GM18505 (cell line): ENCODE measurements around the gene BIN1.
"Not testable (repeated sequence)": the region's sequence is repeated elsewhere in the genome, so short reads cannot be mapped to it uniquely, and the experiment has no call there.

Experiments used
- ATAC-seq: cut with Tn5 transposase; IDR thresholded peaks from one replicate; pipeline ENCODE4 v1.9.1; 2021; ENCODE audit not compliant: unreplicated experiment
- POLR2A ChIP-seq: IDR thresholded peaks from 4 replicates; pipeline ENCODE4 v1.6.1; 2011; ENCODE audit warnings: borderline replicate concordance; ENCODE audit not compliant: insufficient read depth, insufficient read length; ENCODE audit errors: extremely low read depth

BIN1 gene

DNA sequence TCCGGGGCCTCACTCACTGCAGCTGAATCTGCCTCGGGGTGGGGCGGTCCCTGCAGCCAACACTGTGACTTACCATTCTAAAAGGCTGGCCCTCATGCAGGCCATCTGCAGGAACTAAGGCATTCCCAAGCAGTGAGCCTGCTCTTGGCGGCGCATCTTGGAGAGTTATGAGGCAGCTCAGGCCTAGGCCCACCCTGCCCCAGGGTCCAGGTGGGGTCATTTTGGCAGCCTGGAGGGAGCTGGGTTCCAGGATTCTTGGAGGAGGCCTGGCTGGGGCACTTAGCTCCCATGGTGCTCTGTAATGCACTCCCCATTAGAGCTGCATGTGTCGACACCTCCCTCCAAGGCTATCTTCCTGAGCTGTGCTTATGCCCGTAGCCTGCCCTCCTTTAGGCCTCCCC lies 14.8 kb upstream of the BIN1 start:
- TF ChIP-seq POLR2A = no peak

DNA sequence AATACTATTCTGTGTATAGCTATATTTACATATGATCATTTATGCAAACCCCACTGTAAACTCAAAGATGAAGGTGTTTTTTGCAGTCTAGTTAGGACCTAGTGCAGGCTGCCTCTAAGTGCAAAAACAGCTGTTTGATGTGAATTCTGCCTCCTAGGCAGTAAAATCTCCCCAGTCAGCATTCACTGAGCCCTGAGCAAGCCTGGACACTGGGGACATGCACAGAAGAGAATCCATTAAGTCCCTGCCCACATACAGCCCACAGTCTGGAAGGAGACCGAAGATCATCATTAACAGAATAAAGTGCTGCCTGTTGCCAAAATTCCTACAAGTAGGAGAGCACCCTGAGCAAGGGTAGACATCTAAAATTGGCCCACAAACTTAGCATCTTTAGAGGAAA lies 14.4 kb upstream of the BIN1 start:
- no peak for TF ChIP-seq POLR2A
- no peak for ATAC-seq

More for the DNA sequence above, 14.8 kb upstream of the BIN1 start:
- ATAC-seq = no peak

DNA sequence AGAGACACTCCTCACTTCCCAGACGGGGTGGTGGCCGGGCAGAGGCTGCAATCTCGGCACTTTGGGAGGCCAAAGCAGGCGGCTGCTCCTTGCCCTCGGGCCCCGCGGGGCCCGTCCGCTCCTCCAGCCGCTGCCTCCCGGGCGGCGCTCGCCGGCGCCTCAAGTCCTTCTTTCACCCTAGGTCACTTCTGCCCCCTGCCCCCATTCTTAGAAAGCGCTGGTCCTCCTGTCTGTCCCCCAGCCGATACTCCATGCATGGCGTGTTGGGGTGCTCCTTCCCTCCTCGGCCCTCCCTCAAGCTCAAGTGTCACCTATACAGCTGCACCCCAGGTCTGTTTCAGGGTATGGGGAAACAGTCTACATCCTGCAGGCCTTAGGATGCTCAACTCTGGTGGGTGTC lies 13.5 kb upstream of the BIN1 start:
- not testable (repeated sequence) for ATAC-seq

DNA sequence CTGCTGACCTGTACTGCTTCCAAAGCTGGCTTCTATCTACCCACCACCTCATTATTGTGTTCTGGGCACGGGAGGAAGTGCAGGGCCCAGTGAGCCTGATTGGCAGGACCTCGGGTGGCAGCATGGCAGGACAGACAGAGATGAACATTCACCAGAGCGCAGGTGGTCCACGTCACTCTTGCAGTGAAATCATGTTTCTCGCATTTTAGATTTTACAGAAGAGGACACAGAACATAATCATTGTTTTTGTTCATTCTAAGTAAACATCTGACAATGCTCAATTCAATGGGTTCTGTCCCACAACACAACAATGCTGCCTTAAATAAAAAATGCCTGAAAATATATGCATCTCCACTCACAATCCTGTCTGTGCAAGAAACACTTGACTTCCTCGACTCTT lies 11.5 kb upstream of the BIN1 start:
- no peak for ATAC-seq
- no peak for TF ChIP-seq POLR2A

DNA sequence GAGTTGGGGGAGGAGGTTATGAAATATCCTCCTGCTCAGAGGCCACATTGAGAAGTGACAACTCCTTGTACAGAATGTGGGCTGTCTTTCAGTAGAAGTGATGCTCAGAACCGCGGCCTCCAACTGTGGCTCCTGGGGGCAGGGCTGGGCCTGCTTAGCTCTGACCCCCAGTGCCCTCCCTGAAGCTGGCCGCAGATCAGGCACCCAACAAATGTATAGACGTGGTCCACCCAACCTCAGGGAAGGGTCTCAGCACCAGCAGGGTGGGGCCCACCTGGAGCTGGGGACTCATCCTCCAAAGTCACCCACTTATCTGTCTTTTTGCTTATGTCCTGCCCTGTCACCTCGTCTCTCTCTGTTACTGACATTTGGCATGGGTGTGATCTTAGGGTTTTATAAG lies 11.1 kb upstream of the BIN1 start:
- no peak for ATAC-seq
- no peak for TF ChIP-seq POLR2A

DNA sequence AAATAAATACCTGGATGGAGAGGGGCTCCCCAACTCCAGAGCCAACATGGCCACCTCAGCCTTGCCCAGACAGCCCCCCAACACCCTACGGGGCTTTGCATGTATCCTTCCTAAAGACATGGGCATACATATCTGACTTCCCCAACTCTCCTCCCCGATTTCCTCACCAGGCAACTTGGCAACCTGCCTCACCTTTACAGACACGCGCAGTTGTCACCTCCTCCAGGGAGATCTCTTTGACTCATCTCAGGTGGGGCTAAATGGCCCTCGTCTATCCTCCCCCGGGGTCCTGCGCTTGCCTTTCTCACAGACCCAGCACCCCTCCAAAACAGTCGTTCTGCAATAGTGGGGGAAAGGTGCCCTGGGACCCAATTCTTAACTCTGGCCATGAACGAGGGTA lies 10.6 kb upstream of the BIN1 start:
- no peak for TF ChIP-seq POLR2A
- ATAC-seq = no peak

DNA sequence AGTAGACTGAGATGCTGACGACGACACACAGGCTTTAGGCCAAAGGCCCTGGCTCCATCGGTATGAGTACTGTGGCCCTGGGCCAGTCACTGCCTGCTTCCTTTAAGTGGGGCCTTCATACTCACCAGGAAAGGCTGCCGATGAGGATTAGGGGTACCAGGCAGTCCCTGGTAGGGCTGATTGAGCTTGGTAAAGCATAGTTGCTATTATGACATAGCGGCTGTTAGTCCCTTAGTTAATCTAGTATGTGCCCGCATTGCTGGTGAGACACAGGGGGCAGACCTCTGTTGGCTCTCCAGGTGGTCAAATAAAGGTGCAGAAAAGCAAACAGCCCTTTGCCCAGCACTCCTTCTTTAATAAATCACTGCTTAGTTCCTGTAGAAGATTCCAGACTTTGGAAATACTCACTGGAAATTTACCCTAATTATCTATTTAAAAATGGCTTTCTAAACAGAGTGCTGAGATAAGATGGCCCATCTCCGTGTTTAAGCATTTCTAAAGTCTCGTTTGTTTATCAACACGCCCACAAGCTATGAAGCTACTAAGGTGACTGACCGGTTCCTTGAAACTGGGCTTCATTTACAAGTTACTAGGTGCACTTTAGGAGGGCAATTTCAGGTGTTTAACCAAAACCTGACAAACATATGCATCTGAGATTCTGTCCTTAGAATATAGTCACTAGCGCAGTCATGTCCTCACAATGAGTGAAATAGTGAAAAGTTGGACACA lies 8.7 kb upstream of the BIN1 start:
- ATAC-seq = no peak
- TF ChIP-seq POLR2A = no peak

DNA sequence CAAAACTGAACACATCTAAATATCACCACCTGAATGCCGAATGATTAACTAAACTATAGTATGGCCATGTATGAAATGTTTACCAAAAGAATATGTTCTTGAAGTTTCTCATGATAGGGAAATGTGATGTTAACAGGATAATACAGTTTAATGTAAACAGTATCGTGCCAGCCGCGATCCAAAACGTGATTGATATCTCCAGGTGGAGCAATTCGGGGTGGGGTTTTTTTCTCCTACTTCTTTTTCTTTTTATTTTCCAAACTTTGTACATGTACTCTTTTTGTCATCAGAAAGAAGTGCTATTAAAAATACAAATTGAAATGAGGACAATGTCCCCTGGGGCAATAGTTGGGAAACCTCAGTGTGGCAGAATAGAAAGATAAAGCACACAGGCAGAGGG lies 4.0 kb upstream of the BIN1 start:
- TF ChIP-seq POLR2A = no peak
- ATAC-seq = no peak

DNA sequence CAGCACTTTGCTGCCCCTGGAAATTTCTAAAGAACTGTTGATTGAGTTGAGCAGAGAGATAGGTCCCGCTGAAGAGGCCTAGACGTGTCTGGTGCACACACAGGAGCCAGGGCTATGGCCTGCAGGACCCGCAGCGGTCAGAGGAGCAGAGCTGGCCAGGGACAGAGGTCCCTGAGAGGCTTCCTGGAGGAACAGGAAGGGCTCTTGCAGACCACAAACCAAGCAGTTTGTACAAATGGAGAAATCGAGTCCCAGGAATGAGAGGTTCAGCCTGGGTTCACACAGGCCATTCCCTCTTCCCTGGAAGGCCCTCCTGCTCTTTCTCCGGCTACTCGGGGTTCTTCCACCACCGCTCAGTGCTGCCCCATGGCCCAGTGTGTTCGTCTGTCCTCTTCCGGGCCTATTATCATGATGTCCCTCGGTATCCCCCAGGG lies 1.2 kb upstream of the BIN1 start:
- no peak for ATAC-seq
- TF ChIP-seq POLR2A = no peak

DNA sequence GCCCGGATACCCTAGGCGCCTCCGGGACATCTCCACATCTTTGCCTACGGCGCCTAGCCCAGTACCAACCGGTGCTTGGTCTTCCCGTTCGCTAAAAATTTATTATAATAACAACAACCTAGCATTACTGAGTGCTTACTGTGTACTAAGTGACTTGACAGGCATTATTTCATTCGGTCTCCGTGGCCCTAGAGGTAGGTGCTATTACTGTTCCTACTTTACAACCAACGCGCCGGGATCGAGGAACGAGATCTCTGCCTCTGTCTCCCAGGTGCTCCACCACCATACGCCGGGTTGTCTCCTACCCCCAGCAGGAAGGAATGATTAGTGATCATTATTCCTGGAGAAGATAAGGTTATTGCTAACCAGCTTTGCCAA lies 657 bp upstream of the BIN1 start:
- no peak for TF ChIP-seq POLR2A
- peak; percentile 16 for ATAC-seq

DNA sequence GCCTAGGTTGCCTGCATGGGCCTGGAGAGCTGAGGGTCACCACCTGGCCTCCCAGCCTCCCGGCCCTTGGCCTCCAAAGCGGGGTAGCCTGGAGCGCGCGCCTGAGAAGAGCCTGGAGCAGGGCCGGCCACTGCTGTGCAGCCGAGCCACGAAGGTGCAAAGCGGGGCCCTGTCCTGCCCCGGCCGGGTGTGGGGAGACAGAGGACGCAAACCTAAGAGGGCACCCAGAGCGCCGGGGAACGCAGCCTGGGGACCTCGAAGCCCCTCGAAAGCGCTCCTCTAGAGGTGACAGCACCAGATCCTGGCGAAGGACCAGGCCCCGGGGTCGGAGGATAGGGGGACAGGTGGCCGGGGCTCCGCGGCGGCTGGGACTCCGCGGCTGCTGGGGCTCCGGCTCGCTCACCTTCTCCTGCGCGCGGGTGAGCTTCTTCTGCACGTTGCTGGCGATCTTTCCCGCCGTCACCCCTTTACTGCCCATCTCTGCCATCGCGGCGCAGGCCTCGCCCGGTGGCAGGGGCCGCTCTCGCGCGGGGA lies 430 bp downstream of the BIN1 start:
- ATAC-seq = peak; percentile 21

DNA sequence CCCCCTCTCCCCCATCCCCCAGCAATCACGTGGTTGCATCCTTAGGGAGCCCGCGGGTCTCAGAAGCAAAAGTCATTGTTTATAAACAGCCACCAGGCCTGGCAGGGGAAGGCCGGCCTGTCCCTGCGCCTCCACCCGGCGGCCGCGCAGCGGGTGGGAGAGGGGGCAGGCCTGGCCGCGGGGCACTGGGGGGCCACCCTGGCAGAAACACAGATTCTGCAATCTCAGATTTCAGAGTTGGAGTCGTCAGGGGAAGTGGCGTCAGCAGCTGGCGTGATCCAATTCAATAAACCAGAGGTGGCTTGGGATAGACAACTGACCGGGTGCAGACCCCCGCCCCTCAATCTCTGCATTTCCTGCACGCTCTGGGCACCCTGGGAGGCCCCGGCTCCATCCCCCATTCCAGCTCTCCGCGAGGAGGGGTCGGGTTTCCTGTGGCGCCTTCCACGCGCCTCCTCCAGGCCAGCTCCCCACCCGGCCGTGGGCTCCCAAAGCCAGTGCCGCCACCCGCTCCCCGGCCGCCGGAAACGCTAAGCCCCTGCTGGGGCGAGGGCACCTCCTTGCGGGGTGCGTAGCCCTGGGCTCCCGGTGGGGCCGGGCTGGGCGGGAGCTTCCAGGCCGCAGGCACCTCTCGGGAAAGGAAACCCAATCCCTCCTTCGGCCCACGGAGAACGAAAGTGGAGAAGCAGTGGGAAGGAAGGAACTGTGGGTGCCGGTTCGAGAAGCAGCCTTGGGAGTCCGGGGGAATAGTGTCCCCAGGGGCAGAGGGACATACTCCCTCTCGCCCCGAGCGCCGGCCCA lies 1.1 kb downstream of the BIN1 start:
- TF ChIP-seq POLR2A = no peak
- ATAC-seq = no peak

More for the DNA sequence above, 430 bp downstream of the BIN1 start:
- TF ChIP-seq POLR2A = no peak

DNA sequence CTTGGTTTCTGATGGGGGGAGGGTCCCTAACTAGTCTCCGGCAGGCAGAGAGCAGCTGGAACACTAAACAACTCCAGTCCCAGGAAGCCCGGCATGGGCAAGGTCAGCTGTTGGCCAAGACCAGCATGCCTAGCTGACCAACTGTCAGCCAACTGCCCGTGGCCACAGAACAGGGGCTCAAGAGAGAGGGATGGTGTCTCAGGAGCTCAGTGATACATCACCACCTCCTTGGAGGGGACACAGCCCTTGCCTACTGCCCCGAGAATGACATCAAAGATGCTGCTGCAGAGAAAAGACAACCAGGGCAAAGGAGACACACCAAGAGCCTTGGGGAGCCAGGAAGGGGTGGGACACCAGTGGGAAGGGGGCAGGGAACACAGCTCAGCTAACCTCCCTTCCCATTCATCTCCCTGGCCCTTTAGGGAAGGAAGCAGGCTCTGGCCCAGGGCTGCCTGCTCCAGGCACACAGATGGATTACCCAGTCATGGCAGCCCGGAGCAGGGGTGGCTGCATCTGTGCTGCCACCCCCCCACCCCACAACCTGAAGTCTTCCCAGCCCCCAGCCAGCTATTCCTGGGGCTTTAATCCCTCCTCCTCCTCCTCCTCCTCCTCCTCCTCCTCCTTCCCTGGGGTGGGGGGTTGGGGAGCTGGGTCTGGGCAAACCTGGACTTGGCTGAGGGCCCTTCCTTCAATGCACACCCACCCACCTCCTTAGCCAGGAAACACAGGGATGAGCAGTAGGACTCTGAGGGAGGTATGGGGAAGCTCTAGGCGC lies 1.9 kb downstream of the BIN1 start:
- ATAC-seq = no peak
- TF ChIP-seq POLR2A = no peak
